Fibroblast of skin of left biceps (primary cell): ENCODE data around the gene KRTAP1-4.
"Not testable (repeated sequence)": the region's sequence is repeated elsewhere in the genome, so short reads cannot be mapped to it uniquely, and the experiment has no call there.

Source experiments
- DNase-seq, 2 experiments: peaks; one replicate each; pipeline ENCODE4 v3.0.0-alpha.2; 2013; ENCODE audit warnings: low read depth in 2 of 2

Gene KRTAP1-4

GRCh38 chr17:41029633-41030245, at the start of gene KRTAP1-4:
TSS of gene KRTAP1-4 (minus strand) at chr17:41030195. CDS start at chr17:41030078, 117 bp downstream.
- no peak for DNase-seq

GRCh38 chr17:41076788-41077187, 46.8 kb upstream of the KRTAP1-4 start:
- DNase-seq, result no peak

- DNase-seq, result no peak
Measured at GRCh38 chr17:41073676-41074075, 43.7 kb upstream of the KRTAP1-4 start.

- DNase-seq, result no peak
Measured at GRCh38 chr17:41071606-41072360, 41.8 kb upstream of the KRTAP1-4 start.

- DNase-seq, result no peak
Measured at GRCh38 chr17:41069031-41069430, 39.0 kb upstream of the KRTAP1-4 start.

- DNase-seq, result peak; percentile 75 to 77
Measured at GRCh38 chr17:41067281-41067680, 37.3 kb upstream of the KRTAP1-4 start.

GRCh38 chr17:41065829-41066624, 36.0 kb upstream of the KRTAP1-4 start, which contains the start of gene KRTAP2-4:
TSS of gene KRTAP2-4 (minus strand) at chr17:41065879. CDS start at chr17:41065845, 34 bp downstream.
- peak; percentile 59 to 66 for DNase-seq

- DNase-seq, result not testable (repeated sequence)
Measured at GRCh38 chr17:41065016-41065689, 35.2 kb upstream of the KRTAP1-4 start.

GRCh38 chr17:41064301-41064700, 34.3 kb upstream of the KRTAP1-4 start:
- no peak for DNase-seq

- DNase-seq, result no peak
Measured at GRCh38 chr17:41063449-41063848, 33.5 kb upstream of the KRTAP1-4 start.

- peak; percentile 95 to 96 for DNase-seq
Measured at GRCh38 chr17:41061964-41062363, 32.0 kb upstream of the KRTAP1-4 start.

GRCh38 chr17:41060052-41060604, 30.1 kb upstream of the KRTAP1-4 start, which contains the start of gene KRTAP2-3:
TSS of gene KRTAP2-3 (minus strand) at chr17:41060114. CDS start at chr17:41060050, 64 bp downstream.
- peak; percentile 86 for DNase-seq

- DNase-seq, result peak; percentile 82 to 84
Measured at GRCh38 chr17:41059276-41060051, 29.5 kb upstream of the KRTAP1-4 start.

GRCh38 chr17:41058741-41059140, 28.7 kb upstream of the KRTAP1-4 start:
- DNase-seq, result no peak

GRCh38 chr17:41057547-41057946, 27.6 kb upstream of the KRTAP1-4 start:
- no peak for DNase-seq

- DNase-seq, result not testable (repeated sequence)
Measured at GRCh38 chr17:41055130-41055529, 25.1 kb upstream of the KRTAP1-4 start, which contains the start of gene KRTAP2-2. TSS of gene KRTAP2-2 (minus strand) at chr17:41055230. CDS start at chr17:41055211, 19 bp downstream.

GRCh38 chr17:41054556-41054955, 24.6 kb upstream of the KRTAP1-4 start:
- not testable (repeated sequence) for DNase-seq

GRCh38 chr17:41054025-41054424, 24.0 kb upstream of the KRTAP1-4 start:
- DNase-seq, result no peak

- DNase-seq, result peak; percentile 43 to 46
Measured at GRCh38 chr17:41052566-41052965, 22.6 kb upstream of the KRTAP1-4 start.

- no peak for DNase-seq
Measured at GRCh38 chr17:41049110-41049509, 19.1 kb upstream of the KRTAP1-4 start.
